WTC11 (cell line): ENCODE results near the gene CCDC183.

ENCODE experiments used
- JUN ChIP-seq: sonication (generic); formaldehyde crosslinking; IDR thresholded peaks from 2 replicates; pipeline ENCODE4 v1.8.0; 2023; ENCODE audit warnings: mild to moderate bottlenecking, missing genetic modification reagents
- NFYB ChIP-seq: sonication (generic); formaldehyde crosslinking; conservative IDR thresholded peaks from 2 replicates; pipeline ENCODE4 v1.8.0; 2022; ENCODE audit warnings: low read depth, missing genetic modification reagents
- TEAD4 ChIP-seq: sonication (generic); formaldehyde crosslinking; IDR thresholded peaks from 2 replicates; pipeline ENCODE4 v1.8.0; 2022; ENCODE audit warnings: mild to moderate bottlenecking, missing genetic modification reagents
- TF ChIP-seq, protein P1 (sequence below): fragments of 200-600 bp; IDR thresholded peaks from 2 replicates; pipeline ENCODE4 v1.8.0; 2022; ENCODE audit warnings: antibody characterized with exemption

DNA sequence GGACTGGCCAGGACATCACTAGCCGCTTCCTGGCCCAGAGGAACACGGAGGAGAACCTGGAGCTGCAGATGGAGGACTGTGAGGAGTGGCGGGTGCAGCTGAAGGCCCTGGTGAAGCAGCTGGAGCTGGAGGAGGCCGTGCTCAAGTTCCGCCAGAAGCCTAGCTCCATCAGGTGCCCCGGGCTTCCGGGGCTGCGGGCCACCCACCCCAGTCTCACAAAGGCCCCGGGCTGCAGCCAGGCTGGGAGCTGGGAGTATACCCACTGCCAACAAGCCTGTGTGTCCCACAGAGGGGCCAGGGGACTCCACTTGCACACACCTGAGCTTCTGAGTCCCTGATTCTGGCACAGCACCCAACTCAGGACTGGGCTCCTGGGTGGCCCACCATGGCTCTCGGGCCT, 9.9 kb downstream of the CCDC183 start:
- TF ChIP-seq JUN (CRISPR knock-in tag) (no peak), NFYB (CRISPR knock-in tag) (no peak), TEAD4 (CRISPR knock-in tag) (no peak)
- TF ChIP-seq, protein P1, sequence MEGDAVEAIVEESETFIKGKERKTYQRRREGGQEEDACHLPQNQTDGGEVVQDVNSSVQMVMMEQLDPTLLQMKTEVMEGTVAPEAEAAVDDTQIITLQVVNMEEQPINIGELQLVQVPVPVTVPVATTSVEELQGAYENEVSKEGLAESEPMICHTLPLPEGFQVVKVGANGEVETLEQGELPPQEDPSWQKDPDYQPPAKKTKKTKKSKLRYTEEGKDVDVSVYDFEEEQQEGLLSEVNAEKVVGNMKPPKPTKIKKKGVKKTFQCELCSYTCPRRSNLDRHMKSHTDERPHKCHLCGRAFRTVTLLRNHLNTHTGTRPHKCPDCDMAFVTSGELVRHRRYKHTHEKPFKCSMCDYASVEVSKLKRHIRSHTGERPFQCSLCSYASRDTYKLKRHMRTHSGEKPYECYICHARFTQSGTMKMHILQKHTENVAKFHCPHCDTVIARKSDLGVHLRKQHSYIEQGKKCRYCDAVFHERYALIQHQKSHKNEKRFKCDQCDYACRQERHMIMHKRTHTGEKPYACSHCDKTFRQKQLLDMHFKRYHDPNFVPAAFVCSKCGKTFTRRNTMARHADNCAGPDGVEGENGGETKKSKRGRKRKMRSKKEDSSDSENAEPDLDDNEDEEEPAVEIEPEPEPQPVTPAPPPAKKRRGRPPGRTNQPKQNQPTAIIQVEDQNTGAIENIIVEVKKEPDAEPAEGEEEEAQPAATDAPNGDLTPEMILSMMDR, result no peak
